Endothelial cell of umbilical vein (primary cell): ENCODE results near the gene PDLIM4. TPM values are rescaled to one million over a fixed set of nuclear protein-coding genes. Genes with fewer than 3 reads are reported as not detected.

ENCODE experiments used
- BruUV-seq: library from RNA; stranded (reverse); fragments of 400-500 nt; replicated peaks from 2 replicates; lab custom pipeline; 2021; lab: Mats Ljungman, UMichigan
- CTCF ChIA-PET: fragments of 300-600, 350-600 bp; sonication (Branson Sonifier 250); formaldehyde crosslinking; loops from one replicate; lab custom pipeline; 2021; ENCODE audit warnings: antibody characterized with exemption, inconsistent platforms; lab: Charles Lee
- POLR2A ChIA-PET: fragments of 300-600, 350-600 bp; sonication (Branson Sonifier 250); formaldehyde crosslinking; loops from one replicate; lab custom pipeline; 2021; ENCODE audit warnings: antibody characterized with exemption, inconsistent platforms; lab: Charles Lee
- DNase-seq: peaks from one replicate; pipeline ENCODE4 v3.0.0-alpha.2; 2011; ENCODE audit warnings: low read depth, low spot score
- FAIRE-seq: peaks from 2 replicates; lab custom pipeline; 2011; peaks lifted over from hg19 to GRCh38; lab: Jason Lieb, UNC
- H2AFZ ChIP-seq: 2 replicates; pipeline ENCODE4 v1.6.0; 2012; ENCODE audit warnings: low read depth, low read length, control low read depth, inconsistent platforms
- H3K27ac ChIP-seq: 2 replicates; pipeline ENCODE4 v1.5.1; 2011; ENCODE audit warnings: low read depth, mild to moderate bottlenecking, control low read depth, low read length, moderate library complexity; ENCODE audit not compliant: insufficient read depth
- H3K27me3 ChIP-seq, 2 experiments: 2 replicates each; pipeline versions ENCODE4 v1.6.0 to v1.6.1; 2011; ENCODE audit warnings: low read length in 2 of 2, mixed read lengths in 1 of 2; ENCODE audit not compliant: control insufficient read depth in 2 of 2, insufficient read depth in 2 of 2
- H3K36me3 ChIP-seq, 2 experiments: 2 replicates in 1 of 2; 3 replicates in 1 of 2; pipeline ENCODE4 v1.5.1; 2011; ENCODE audit warnings: low read length in 2 of 2, mild to moderate bottlenecking in 1 of 2, moderate library complexity in 1 of 2; ENCODE audit not compliant: control insufficient read depth in 2 of 2, insufficient read depth in 2 of 2; ENCODE audit errors: extremely low read depth in 1 of 2
- H3K4me1 ChIP-seq: 3 replicates; pipeline ENCODE4 v1.5.1; 2011; ENCODE audit warnings: mild to moderate bottlenecking, low read length; ENCODE audit not compliant: control insufficient read depth, insufficient read depth; ENCODE audit errors: extremely low read depth
- H3K4me2 ChIP-seq: 2 replicates; pipeline ENCODE4 v1.6.1; 2011; ENCODE audit warnings: low read length, control low read depth, mixed read lengths; ENCODE audit not compliant: insufficient read depth
- H3K4me3 ChIP-seq, 3 experiments: fragments of 200-600 bp in 1 of 3; sonication (generic), shearing (Covaris generic) in 1 of 3; replicated peaks in 1 of 3; 2 replicates each; pipeline ENCODE4 v1.5.1; 2011 to 2016; ENCODE audit warnings: control low read depth in 3 of 3, low read length in 3 of 3, mild to moderate bottlenecking in 2 of 3, inconsistent platforms in 1 of 3, low read depth in 1 of 3, moderate library complexity in 1 of 3; ENCODE audit not compliant: insufficient read depth in 1 of 3
- H3K79me2 ChIP-seq: 2 replicates; pipeline ENCODE4 v1.6.0; 2012; ENCODE audit warnings: low read length, inconsistent platforms; ENCODE audit not compliant: control insufficient read depth, insufficient read depth
- H3K9ac ChIP-seq: replicated peaks from 2 replicates; pipeline ENCODE3; 2011; ENCODE audit warnings: low read length, control low read depth; ENCODE audit not compliant: insufficient read depth; ENCODE audit errors: extremely low read depth
- H3K9me1 ChIP-seq: replicated peaks from 3 replicates; pipeline ENCODE4 v1.6.0; 2011; ENCODE audit warnings: mild to moderate bottlenecking, low read length; ENCODE audit not compliant: control insufficient read depth, insufficient read depth; ENCODE audit errors: extremely low read depth
- H3K9me3 ChIP-seq: replicated peaks from 2 replicates; pipeline ENCODE4 v1.5.1; 2012; ENCODE audit warnings: low read length, inconsistent platforms; ENCODE audit not compliant: control insufficient read depth, insufficient read depth
- H4K20me1 ChIP-seq: replicated peaks from 2 replicates; pipeline ENCODE3; 2011; ENCODE audit warnings: mild to moderate bottlenecking, low read length; ENCODE audit not compliant: control insufficient read depth, insufficient read depth; ENCODE audit errors: extremely low read depth
- EZH2 ChIP-seq: IDR thresholded peaks from 2 replicates; pipeline ENCODE4 v1.6.1; 2012; ENCODE audit warnings: borderline replicate concordance, low read depth, mild to moderate bottlenecking, moderate library complexity, low read length, inconsistent platforms; ENCODE audit not compliant: severe bottlenecking
- FOS ChIP-seq: IDR thresholded peaks from 2 replicates; pipeline ENCODE4 v1.6.1; 2011; ENCODE audit warnings: mild to moderate bottlenecking, low read length, moderate library complexity, borderline replicate concordance; ENCODE audit not compliant: insufficient read depth
- JUN ChIP-seq: IDR thresholded peaks from 2 replicates; pipeline ENCODE4 v1.6.1; 2011; ENCODE audit warnings: borderline replicate concordance, low read depth; ENCODE audit not compliant: insufficient read length, insufficient read depth
- MYC ChIP-seq: IDR thresholded peaks from one replicate; pipeline ENCODE4 v1.6.1; 2011; ENCODE audit warnings: mild to moderate bottlenecking, low read depth, low read length
- POLR2A ChIP-seq: IDR thresholded peaks from 2 replicates; pipeline ENCODE4 v1.6.1; 2012; ENCODE audit warnings: low read depth, mild to moderate bottlenecking, control low read depth, low read length
- POLR2AphosphoS5 ChIP-seq: IDR thresholded peaks from 2 replicates; pipeline ENCODE4 v1.6.1; 2012; ENCODE audit warnings: low read depth, mild to moderate bottlenecking, control low read depth, low read length, moderate library complexity; ENCODE audit not compliant: insufficient read depth
- dilution Hi-C: fragments of 300-500 bp; cut with MboI; formaldehyde crosslinking; loops from one replicate; pipeline ENCODE4 v1.15.0; 2019; ENCODE audit warnings: low sequenced_read_pairs; ENCODE audit not compliant: extremely low pct_ligation_motif_present
- intact Hi-C: fragments of 100-400 bp; cut with micrococcal nuclease; formaldehyde crosslinking; loops from one replicate; pipeline ENCODE4 v1.10.0; 2022
- polyA plus RNA-seq, 4 experiments: library from polyadenylated mRNA; depleted of rRNA in 3 of 4; stranded (reverse) in 3 of 4; unstranded in 1 of 4; fragments of >200 nt; gene quantifications; 2 replicates each; pipeline versions ENCODE4 v1.2.1 to v1.2.3, GENCODE V29; 2011 to 2012; ENCODE audit warnings: missing spikeins in 1 of 4
- total RNA-seq: library from RNA; stranded (reverse); gene quantifications from 2 replicates; pipeline ENCODE4 v1.2.3, GENCODE V29; 2021
- TF ChIP-seq, protein P1 (sequence below), 2 donors: IDR thresholded peaks; 1 replicate in 1 of 2; 2 replicates in 1 of 2; pipeline ENCODE4 v1.5.1; 2011; ENCODE audit warnings: low read length in 2 of 2, mild to moderate bottlenecking in 2 of 2, moderate library complexity in 2 of 2, control low read depth in 1 of 2, inconsistent platforms in 1 of 2, low read depth in 1 of 2; ENCODE audit not compliant: insufficient read depth in 1 of 2; ENCODE audit errors: extremely low read depth in 1 of 2
- TF ChIP-seq, protein P2 (sequence below): IDR thresholded peaks from 2 replicates; pipeline ENCODE4 v1.6.1; 2011; ENCODE audit not compliant: insufficient read depth, insufficient read length

PDLIM4 gene
- total and polyA plus RNA-seq, 2 donors (not counting 3 experiments of a cell fraction or from before 2014, with no cell fraction given) = 65.7 to 112 TPM

DNA sequence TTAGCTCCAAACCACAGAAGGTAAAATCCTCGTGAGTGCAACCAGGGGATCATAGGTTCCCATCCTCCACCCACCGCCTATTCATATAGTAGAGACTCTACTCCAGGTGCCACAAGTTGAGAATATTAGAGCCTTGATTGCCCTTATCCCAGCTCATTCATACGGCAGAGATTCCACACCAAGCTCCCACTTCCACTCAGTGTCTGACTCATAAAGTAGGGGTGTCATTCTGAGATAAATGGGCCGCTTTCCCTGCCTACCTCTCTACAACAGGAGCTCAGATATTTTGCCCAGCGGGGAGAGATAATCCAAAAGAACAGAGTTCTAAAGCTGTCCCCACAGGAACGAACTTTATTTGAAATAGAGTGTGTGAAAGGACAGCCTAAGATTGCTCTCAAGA is 46.1 kb downstream of the PDLIM4 start:
- H2AFZ ChIP-seq = no peak overlapping the region
- CTCF ChIA-PET = interaction anchor here (0.9 to 1.5 kb wide), 4 partner anchors 10 to 66 kb away, joined by 3 to 7 read pairs (median 4); partner anchors contain the start of gene SLC22A4
- dilution Hi-C loops (no loop called here), intact Hi-C loops (no loop called here)
- no peak for TF ChIP-seq POLR2AphosphoS5
- TF ChIP-seq, protein P1, sequence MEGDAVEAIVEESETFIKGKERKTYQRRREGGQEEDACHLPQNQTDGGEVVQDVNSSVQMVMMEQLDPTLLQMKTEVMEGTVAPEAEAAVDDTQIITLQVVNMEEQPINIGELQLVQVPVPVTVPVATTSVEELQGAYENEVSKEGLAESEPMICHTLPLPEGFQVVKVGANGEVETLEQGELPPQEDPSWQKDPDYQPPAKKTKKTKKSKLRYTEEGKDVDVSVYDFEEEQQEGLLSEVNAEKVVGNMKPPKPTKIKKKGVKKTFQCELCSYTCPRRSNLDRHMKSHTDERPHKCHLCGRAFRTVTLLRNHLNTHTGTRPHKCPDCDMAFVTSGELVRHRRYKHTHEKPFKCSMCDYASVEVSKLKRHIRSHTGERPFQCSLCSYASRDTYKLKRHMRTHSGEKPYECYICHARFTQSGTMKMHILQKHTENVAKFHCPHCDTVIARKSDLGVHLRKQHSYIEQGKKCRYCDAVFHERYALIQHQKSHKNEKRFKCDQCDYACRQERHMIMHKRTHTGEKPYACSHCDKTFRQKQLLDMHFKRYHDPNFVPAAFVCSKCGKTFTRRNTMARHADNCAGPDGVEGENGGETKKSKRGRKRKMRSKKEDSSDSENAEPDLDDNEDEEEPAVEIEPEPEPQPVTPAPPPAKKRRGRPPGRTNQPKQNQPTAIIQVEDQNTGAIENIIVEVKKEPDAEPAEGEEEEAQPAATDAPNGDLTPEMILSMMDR (IDR thresholded peaks at IDR 0.05; ENCODE audit: extremely low read depth in 1 of 2, insufficient read depth in 1 of 2, low read depth in 1 of 2, low read length in 2 of 2) = no peak
- no peak for TF ChIP-seq FOS
- no peak for TF ChIP-seq POLR2A
- TF ChIP-seq MYC = no peak
- TF ChIP-seq JUN = no peak
- no peak for TF ChIP-seq EZH2
- TF ChIP-seq, protein P2, sequence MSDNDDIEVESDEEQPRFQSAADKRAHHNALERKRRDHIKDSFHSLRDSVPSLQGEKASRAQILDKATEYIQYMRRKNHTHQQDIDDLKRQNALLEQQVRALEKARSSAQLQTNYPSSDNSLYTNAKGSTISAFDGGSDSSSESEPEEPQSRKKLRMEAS = no peak
- DNase-seq (no peak), FAIRE-seq (no peak)
- peaks cover 4% of the 10 kb centered on the region for H3K79me2 ChIP-seq
- no peak overlapping the region for H3K27ac ChIP-seq
- H3K9me3 ChIP-seq = no peaks in the 10 kb centered on the region
- no peak overlapping the region for H3K4me2 ChIP-seq
- no peak overlapping the region for H3K4me3 ChIP-seq
- H3K4me1 ChIP-seq = no peaks in the 10 kb centered on the region
- POLR2A ChIA-PET = no interaction called here
- no TSS peak for BruUV-seq
- H4K20me1 ChIP-seq = no peaks in the 10 kb centered on the region
- no peaks in the 10 kb centered on the region for H3K27me3 ChIP-seq
- no peaks in the 10 kb centered on the region for H3K9me1 ChIP-seq
- H3K36me3 ChIP-seq = no peaks in the 10 kb centered on the region
- H3K9ac ChIP-seq = no peak overlapping the region
